Trophoblast cell (in vitro differentiated cells and primary cell): ENCODE results near the gene KIR2DL3.
"Not testable (repeated sequence)": the region's sequence is repeated elsewhere in the genome, so short reads cannot be mapped to it uniquely, and the experiment has no call there.

Experiments
- DNase-seq, 2 donors: peaks; one replicate each; pipeline ENCODE4 v3.0.0-alpha.2; 2016
- H2AFZ ChIP-seq: 2 replicates; pipeline ENCODE4 v1.6.1; 2013; ENCODE audit warnings: low read length, moderate library complexity, mild to moderate bottlenecking; ENCODE audit not compliant: insufficient read depth, poor library complexity
- H2AK5ac ChIP-seq: 2 replicates; pipeline ENCODE4 v1.6.1; 2013; ENCODE audit warnings: mild to moderate bottlenecking, low read length
- H2BK120ac ChIP-seq: 2 replicates; pipeline ENCODE4 v1.6.1; 2013; ENCODE audit warnings: low read length, mild to moderate bottlenecking, moderate library complexity; ENCODE audit not compliant: insufficient read depth, poor library complexity
- H2BK12ac ChIP-seq: 2 replicates; pipeline ENCODE4 v1.6.1; 2013; ENCODE audit warnings: mild to moderate bottlenecking, low read length, moderate library complexity
- H2BK5ac ChIP-seq: 2 replicates; pipeline ENCODE4 v1.6.1; 2013; ENCODE audit warnings: low read length, low read depth, moderate library complexity, mild to moderate bottlenecking; ENCODE audit not compliant: poor library complexity
- H3K14ac ChIP-seq: 2 replicates; pipeline ENCODE4 v1.6.1; 2013; ENCODE audit warnings: mild to moderate bottlenecking, low read length
- H3K18ac ChIP-seq: 2 replicates; pipeline ENCODE4 v1.6.1; 2013; ENCODE audit warnings: mild to moderate bottlenecking, low read length
- H3K23ac ChIP-seq: 2 replicates; pipeline ENCODE4 v1.6.1; 2013; ENCODE audit warnings: low read length
- H3K27ac ChIP-seq: 2 replicates; pipeline ENCODE4 v1.5.1; 2013; ENCODE audit warnings: low read depth, mild to moderate bottlenecking, inconsistent platforms, low read length, moderate library complexity
- H3K27me3 ChIP-seq: 2 replicates; pipeline ENCODE4 v1.6.1; 2013; ENCODE audit warnings: inconsistent platforms, mild to moderate bottlenecking, low read length, moderate library complexity; ENCODE audit not compliant: insufficient read depth
- H3K36me3 ChIP-seq, 2 experiments: 1 replicate in 1 of 2; 2 replicates in 1 of 2; pipeline ENCODE4 v1.6.1; 2013; ENCODE audit warnings: low read length in 2 of 2, mild to moderate bottlenecking in 2 of 2, moderate library complexity in 1 of 2; ENCODE audit not compliant: insufficient read depth in 2 of 2, control insufficient read depth in 1 of 2
- H3K4ac ChIP-seq: 2 replicates; pipeline ENCODE4 v1.6.1; 2013; ENCODE audit warnings: low read depth, mild to moderate bottlenecking, low read length, moderate library complexity
- H3K4me1 ChIP-seq, 2 experiments: 1 replicate in 1 of 2; 2 replicates in 1 of 2; pipeline ENCODE4 v1.6.1; 2013; ENCODE audit warnings: low read length in 2 of 2, mild to moderate bottlenecking in 2 of 2, moderate library complexity in 1 of 2; ENCODE audit not compliant: insufficient read depth in 2 of 2, control insufficient read depth in 1 of 2
- H3K4me2 ChIP-seq: 2 replicates; pipeline ENCODE4 v1.6.1; 2013; ENCODE audit warnings: inconsistent platforms, mild to moderate bottlenecking, low read length, moderate library complexity
- H3K4me3 ChIP-seq: 2 replicates; pipeline ENCODE4 v1.5.1; 2013; ENCODE audit warnings: mild to moderate bottlenecking, low read depth, low read length, inconsistent platforms
- H3K79me1 ChIP-seq: one replicate; pipeline ENCODE4 v1.6.1; 2013; ENCODE audit warnings: low read length
- H3K79me2 ChIP-seq: 2 replicates; pipeline ENCODE4 v1.6.1; 2013; ENCODE audit warnings: low read length, mild to moderate bottlenecking; ENCODE audit not compliant: control insufficient read depth, insufficient read depth, poor library complexity
- H3K9ac ChIP-seq: 2 replicates; pipeline ENCODE4 v1.6.1; 2013; ENCODE audit warnings: mild to moderate bottlenecking, low read length
- H3K9me3 ChIP-seq: 2 replicates; pipeline ENCODE4 v1.6.1; 2013; ENCODE audit warnings: low read depth, mild to moderate bottlenecking, control low read depth, inconsistent platforms, low read length; ENCODE audit not compliant: insufficient read depth
- H4K12ac ChIP-seq: 2 replicates; pipeline ENCODE4 v1.6.1; 2013; ENCODE audit warnings: low read depth, mild to moderate bottlenecking, low read length, moderate library complexity
- H4K8ac ChIP-seq: 2 replicates; pipeline ENCODE4 v1.6.1; 2013; ENCODE audit warnings: low read depth, mild to moderate bottlenecking, low read length, moderate library complexity
- H4K91ac ChIP-seq: one replicate; pipeline ENCODE4 v1.6.1; 2013; ENCODE audit warnings: low read depth, mild to moderate bottlenecking, low read length, moderate library complexity
- WGBS: extraction: QIAGEN DNeasy Blood & Tissue Kit; methylation state at CpG from one replicate; pipeline ENCODE4 v1.1.7; 2013; ENCODE audit warnings: missing lambda C conversion rate; ENCODE audit not compliant: insufficient read length, insufficient coverage; ENCODE audit errors: extremely low coverage; 5-methylcytosine and 5-hydroxymethylcytosine counted together

KIR2DL3 gene

GRCh38 chr19:54766464-54766863 lies 28.2 kb downstream of the KIR2DL3 start:
- H3K4me3 ChIP-seq, H3K18ac ChIP-seq: not testable (repeated sequence)
- no CpG with 5 or more reads among the region's 4 CpGs for WGBS

GRCh38 chr19:54769646-54770045 lies 31.3 kb downstream of the KIR2DL3 start, which contains the start of gene KIR2DL1:
KIR2DL1 (plus strand) TSS chr19:54769793; CDS start chr19:54769851, 58 bp downstream.
- not testable (repeated sequence) for H2AK5ac ChIP-seq, H3K4me1 ChIP-seq, H2BK12ac ChIP-seq, H3K27ac ChIP-seq, H3K9ac ChIP-seq, H4K91ac ChIP-seq, H3K23ac ChIP-seq, H2BK120ac ChIP-seq, H4K12ac ChIP-seq, H3K79me1 ChIP-seq, H3K14ac ChIP-seq, DNase-seq, H2AFZ ChIP-seq, H3K79me2 ChIP-seq, H3K27me3 ChIP-seq, H3K4me3 ChIP-seq, H3K18ac ChIP-seq, H3K4me2 ChIP-seq, H4K8ac ChIP-seq, H2BK5ac ChIP-seq, H3K36me3 ChIP-seq, H3K4ac ChIP-seq
- WGBS, result no CpG with 5 or more reads among the region's 15 CpGs
- peaks cover 38% of the 10 kb centered on the region for H3K9me3 ChIP-seq

More at GRCh38 chr19:54766464-54766863, 28.2 kb downstream of the KIR2DL3 start:
- DNase-seq, H4K12ac ChIP-seq, H3K79me2 ChIP-seq, H4K8ac ChIP-seq, H3K4me2 ChIP-seq, H2BK12ac ChIP-seq, H3K4ac ChIP-seq, H3K27ac ChIP-seq, H2AFZ ChIP-seq, H3K79me1 ChIP-seq, H3K36me3 ChIP-seq, H2BK5ac ChIP-seq, H3K9ac ChIP-seq, H2BK120ac ChIP-seq, H3K27me3 ChIP-seq, H3K4me1 ChIP-seq, H3K14ac ChIP-seq, H3K23ac ChIP-seq, H2AK5ac ChIP-seq, H4K91ac ChIP-seq: not testable (repeated sequence)
- H3K9me3 ChIP-seq, result peaks cover 25% of the 10 kb centered on the region

GRCh38 chr19:54770511-54770910 lies 32.2 kb downstream of the KIR2DL3 start:
- H3K4ac ChIP-seq, H3K27ac ChIP-seq, H2BK12ac ChIP-seq, H3K79me2 ChIP-seq, DNase-seq, H3K4me1 ChIP-seq, H3K23ac ChIP-seq, H2BK120ac ChIP-seq, H3K79me1 ChIP-seq, H3K36me3 ChIP-seq, H2BK5ac ChIP-seq, H3K18ac ChIP-seq, H2AFZ ChIP-seq, H3K4me2 ChIP-seq, H3K9ac ChIP-seq, H4K8ac ChIP-seq, H3K27me3 ChIP-seq, H4K91ac ChIP-seq, H3K14ac ChIP-seq, H3K4me3 ChIP-seq, H2AK5ac ChIP-seq, H4K12ac ChIP-seq: not testable (repeated sequence)
- no CpG with 5 or more reads among the region's 4 CpGs for WGBS
- peaks cover 39% of the 10 kb centered on the region for H3K9me3 ChIP-seq

GRCh38 chr19:54771018-54771960 lies 33.0 kb downstream of the KIR2DL3 start:
- not testable (repeated sequence) for H3K27ac ChIP-seq, H4K8ac ChIP-seq, H2BK12ac ChIP-seq, H3K4ac ChIP-seq, H3K18ac ChIP-seq, H2BK5ac ChIP-seq, H3K9ac ChIP-seq, DNase-seq, H3K79me1 ChIP-seq, H3K4me1 ChIP-seq, H3K79me2 ChIP-seq, H4K12ac ChIP-seq, H2AK5ac ChIP-seq, H4K91ac ChIP-seq, H2AFZ ChIP-seq, H2BK120ac ChIP-seq, H3K14ac ChIP-seq, H3K4me3 ChIP-seq, H3K4me2 ChIP-seq, H3K27me3 ChIP-seq, H3K36me3 ChIP-seq, H3K23ac ChIP-seq
- peaks cover 39% of the 10 kb centered on the region for H3K9me3 ChIP-seq
- WGBS, result no CpG with 5 or more reads among the region's 15 CpGs
